Measurements from ENCODE around the gene MAML2.

Gene MAML2

DNA sequence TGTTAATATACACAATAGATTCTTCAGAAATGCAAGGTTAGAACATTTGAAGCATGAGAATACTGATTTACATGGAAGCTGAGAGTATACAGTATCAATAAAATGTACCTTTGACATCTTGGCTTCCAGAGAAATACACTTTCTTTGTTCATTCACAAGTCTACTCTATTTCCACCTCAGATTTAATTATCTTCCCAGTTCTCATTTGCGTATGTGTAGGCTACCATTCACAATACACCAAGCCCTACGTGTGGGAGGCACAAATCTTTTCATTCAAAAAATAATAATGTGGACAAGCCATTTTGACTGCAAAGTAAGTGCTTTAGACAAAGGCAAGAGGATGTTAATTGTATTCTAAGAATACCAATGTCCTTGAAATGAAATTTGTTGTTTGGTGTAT lies 286.4 kb downstream of the MAML2 start:
- H2BK120ac ChIP-seq (ENCODE audit: low read depth, low read length), result peak overlapping the region; percentile 79
- no peaks in the 10 kb centered on the region for H3K79me1 ChIP-seq (ENCODE audit: low read length)
- no peak overlapping the region for H3K56ac ChIP-seq (ENCODE audit: low read length)
- peak overlapping the region; percentile 96 for H2BK15ac ChIP-seq (replicated peaks; ENCODE audit: low read depth)
- H2AK5ac ChIP-seq (ENCODE audit: low read length), result no peak overlapping the region
- no peak overlapping the region for H3K4me2 ChIP-seq (ENCODE audit: low read length)
- H3K18ac ChIP-seq (ENCODE audit: low read length), result peak overlapping the region; percentile 30
- H3K4me1 ChIP-seq (ENCODE audit: control insufficient read depth, low read depth, low read length), result peaks cover 6% of the 10 kb centered on the region
- H3K79me2 ChIP-seq (ENCODE audit: control insufficient read depth, insufficient read depth, low read length), result no peaks in the 10 kb centered on the region
- no peak overlapping the region for H3K9ac ChIP-seq (ENCODE audit: low read length)
- H3K27ac ChIP-seq (ENCODE audit: low read depth, low read length), result no peak overlapping the region
- DNase-seq, result no peak
- no peak overlapping the region for H4K5ac ChIP-seq (ENCODE audit: low read length)
- no peak overlapping the region for H3K4me3 ChIP-seq (ENCODE audit: low read length)
- H2BK5ac ChIP-seq (ENCODE audit: low read length), result no peak overlapping the region
- H4K8ac ChIP-seq (ENCODE audit: low read depth, low read length), result no peak overlapping the region
- no peak overlapping the region for H3K4ac ChIP-seq (ENCODE audit: low read depth, low read length)
- H3K36me3 ChIP-seq (ENCODE audit: control insufficient read depth, insufficient read depth, low read length), result no peaks in the 10 kb centered on the region
- H3K23ac ChIP-seq (ENCODE audit: low read length), result no peak overlapping the region
- H3K27me3 ChIP-seq (ENCODE audit: insufficient read depth, low read length, poor library complexity), result no peaks in the 10 kb centered on the region
- no CpG with 5 or more reads among the region's 2 CpGs for WGBS (ENCODE audit: extremely low coverage, insufficient coverage, low lambda C conversion rate)

DNA sequence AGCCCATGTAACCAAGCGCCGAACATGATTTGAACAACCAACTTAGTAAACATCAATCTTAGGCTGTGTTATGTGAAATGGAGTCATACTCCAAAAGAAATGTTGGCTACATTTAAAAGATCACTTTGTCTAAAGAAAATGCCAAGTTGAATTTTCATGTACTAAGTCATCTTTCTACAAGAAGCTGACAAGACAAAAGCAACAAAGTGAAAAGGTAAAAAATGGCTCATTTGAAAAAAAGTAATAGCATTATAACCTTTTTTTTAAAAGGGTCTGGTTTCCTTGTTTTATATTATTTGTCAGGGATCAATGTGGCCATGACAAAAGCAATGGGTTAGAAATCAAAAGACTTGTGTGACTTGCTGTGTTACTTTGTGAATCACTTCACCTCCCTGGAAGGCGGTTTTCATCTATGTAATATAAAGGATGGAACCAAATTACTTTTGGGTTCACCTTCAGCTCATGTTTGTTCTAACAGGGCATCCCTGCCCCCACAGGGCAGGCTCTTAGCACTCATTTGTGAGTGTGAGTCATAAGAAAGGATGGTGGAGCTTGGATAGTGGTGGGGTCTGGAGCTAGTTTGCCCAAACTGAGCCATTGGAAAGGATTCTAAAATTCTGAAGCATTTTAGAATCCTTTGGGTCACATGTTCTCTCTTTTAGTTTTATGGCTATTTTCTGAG lies 287.1 kb downstream of the MAML2 start:
- Histone ChIP-seq H3K79me2 (ENCODE audit: control insufficient read depth, insufficient read depth, low read length) (no peaks in the 10 kb centered on the region), H3K23ac (ENCODE audit: low read length) (no peak overlapping the region), H3K27me3 (ENCODE audit: insufficient read depth, low read length, poor library complexity) (no peaks in the 10 kb centered on the region), H3K18ac (ENCODE audit: low read length) (no peak overlapping the region), H2BK15ac (replicated peaks; ENCODE audit: low read depth) (no peak overlapping the region), H3K27ac (ENCODE audit: low read depth, low read length) (peak overlapping the region; percentile 24), H3K4me1 (ENCODE audit: control insufficient read depth, low read depth, low read length) (peaks cover 6% of the 10 kb centered on the region), H3K9ac (ENCODE audit: low read length) (no peak overlapping the region), H3K56ac (ENCODE audit: low read length) (peak overlapping the region; percentile 69), H3K4me3 (ENCODE audit: low read length) (no peak overlapping the region), H2BK120ac (ENCODE audit: low read depth, low read length) (peak overlapping the region; percentile 3), H4K5ac (ENCODE audit: low read length) (no peak overlapping the region), H3K79me1 (ENCODE audit: low read length) (no peaks in the 10 kb centered on the region), H3K36me3 (ENCODE audit: control insufficient read depth, insufficient read depth, low read length) (no peaks in the 10 kb centered on the region), H2BK5ac (ENCODE audit: low read length) (peak overlapping the region; percentile 45), H3K4me2 (ENCODE audit: low read length) (no peak overlapping the region), H4K8ac (ENCODE audit: low read depth, low read length) (no peak overlapping the region), H2AK5ac (ENCODE audit: low read length) (no peak overlapping the region), H3K4ac (ENCODE audit: low read depth, low read length) (no peak overlapping the region)
- no CpG with 5 or more reads among the region's 3 CpGs for WGBS (ENCODE audit: extremely low coverage, insufficient coverage, low lambda C conversion rate)
- DNase-seq, result peak; percentile 92

DNA sequence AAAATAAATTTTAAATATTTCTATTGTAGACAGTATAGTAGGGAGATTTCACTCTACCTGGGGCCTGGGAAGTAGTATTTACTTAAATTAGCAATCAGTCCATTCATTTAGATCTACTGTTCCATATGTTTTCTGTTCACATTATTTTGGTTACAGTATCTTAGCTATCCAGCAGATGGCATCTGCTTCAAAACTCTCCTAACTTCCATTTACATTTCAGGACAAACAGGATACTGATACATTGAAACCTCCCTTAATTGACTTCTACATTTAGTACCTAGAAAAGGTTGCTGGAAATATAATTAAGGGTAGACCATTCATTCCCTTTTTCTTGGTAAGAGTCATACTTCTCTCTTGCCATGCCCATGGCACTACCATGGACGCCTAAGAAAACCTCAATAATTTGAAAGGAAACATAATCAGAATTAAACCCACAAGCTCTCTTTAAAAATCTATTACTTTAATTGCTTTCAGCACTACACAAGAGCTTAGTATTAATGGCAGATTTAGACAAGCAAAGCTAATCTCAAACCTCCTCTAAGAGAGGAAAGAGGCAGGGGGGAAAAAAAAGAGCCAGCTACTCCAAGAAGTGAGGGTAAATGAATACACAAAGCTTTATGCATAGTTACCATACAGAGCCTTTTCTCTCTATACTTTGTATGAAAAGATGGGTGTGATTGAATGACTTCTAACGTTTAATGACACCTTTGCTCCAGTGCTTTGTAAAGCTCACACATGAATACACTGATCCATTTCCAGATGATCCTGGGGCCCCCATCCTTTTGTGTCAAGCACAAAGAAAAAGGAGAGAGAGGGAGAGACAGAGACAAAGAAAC lies 287.9 kb downstream of the MAML2 start:
- H3K4me2 ChIP-seq (ENCODE audit: low read length), result no peak overlapping the region
- WGBS (ENCODE audit: extremely low coverage, insufficient coverage, low lambda C conversion rate), result no CpG with 5 or more reads among the region's 2 CpGs
- peak; percentile 71 for DNase-seq

DNA sequence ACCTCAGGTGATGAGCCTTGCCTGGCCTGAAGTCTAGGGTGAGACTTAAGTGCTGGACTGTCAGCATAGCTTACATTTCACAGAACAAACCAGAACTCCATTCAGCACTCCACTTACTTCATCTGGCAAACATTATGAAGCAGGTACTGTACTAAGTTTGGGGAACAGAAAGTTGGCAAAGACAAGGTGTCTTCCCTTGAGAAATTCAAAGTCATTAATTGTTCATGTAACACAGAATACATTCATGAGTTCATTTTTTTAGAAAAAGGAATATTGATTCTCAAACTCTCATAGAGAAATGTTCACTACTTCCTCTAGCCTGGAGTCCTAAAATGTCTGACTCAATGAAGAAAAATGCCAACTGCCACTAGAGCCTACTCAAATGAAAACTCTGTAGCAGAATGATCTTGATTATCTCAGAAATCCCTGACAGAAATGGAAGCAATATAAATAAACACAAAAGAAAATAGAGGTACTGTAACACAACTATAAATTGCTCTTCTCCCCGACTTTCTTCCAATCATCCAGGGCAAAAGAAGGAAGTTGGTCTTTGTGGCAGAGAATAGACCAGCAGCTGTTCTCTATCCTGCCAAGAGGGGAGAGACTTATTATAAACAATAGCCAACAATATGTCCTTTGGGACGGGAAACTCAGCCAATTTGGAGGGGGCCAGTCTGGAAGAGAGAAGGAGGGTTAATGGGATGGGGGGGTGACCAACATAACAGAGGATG lies 289.9 kb downstream of the MAML2 start:
- Histone ChIP-seq H2BK15ac (replicated peaks; ENCODE audit: low read depth) (no peak overlapping the region), H4K8ac (ENCODE audit: low read depth, low read length) (no peak overlapping the region), H3K27ac (ENCODE audit: low read depth, low read length) (no peak overlapping the region), H3K36me3 (ENCODE audit: control insufficient read depth, insufficient read depth, low read length) (no peaks in the 10 kb centered on the region), H3K4ac (ENCODE audit: low read depth, low read length) (no peak overlapping the region), H3K56ac (ENCODE audit: low read length) (no peak overlapping the region), H3K4me2 (ENCODE audit: low read length) (no peak overlapping the region), H4K5ac (ENCODE audit: low read length) (no peak overlapping the region), H3K9ac (ENCODE audit: low read length) (no peak overlapping the region), H3K79me2 (ENCODE audit: control insufficient read depth, insufficient read depth, low read length) (no peaks in the 10 kb centered on the region), H3K27me3 (ENCODE audit: insufficient read depth, low read length, poor library complexity) (no peaks in the 10 kb centered on the region), H3K4me3 (ENCODE audit: low read length) (no peak overlapping the region), H2BK5ac (ENCODE audit: low read length) (no peak overlapping the region), H3K79me1 (ENCODE audit: low read length) (no peaks in the 10 kb centered on the region), H3K18ac (ENCODE audit: low read length) (no peak overlapping the region), H2AK5ac (ENCODE audit: low read length) (no peak overlapping the region), H2BK120ac (ENCODE audit: low read depth, low read length) (no peak overlapping the region), H3K4me1 (ENCODE audit: control insufficient read depth, low read depth, low read length) (peaks cover 6% of the 10 kb centered on the region), H3K23ac (ENCODE audit: low read length) (no peak overlapping the region)
- WGBS (ENCODE audit: extremely low coverage, insufficient coverage, low lambda C conversion rate), result no CpG with 5 or more reads among the region's 2 CpGs
- DNase-seq, result no peak

More for the DNA sequence above, 287.9 kb downstream of the MAML2 start:
- Histone ChIP-seq H3K9ac (ENCODE audit: low read length) (no peak overlapping the region), H4K5ac (ENCODE audit: low read length) (no peak overlapping the region), H3K79me1 (ENCODE audit: low read length) (no peaks in the 10 kb centered on the region), H3K27ac (ENCODE audit: low read depth, low read length) (peak overlapping the region; percentile 24), H2BK120ac (ENCODE audit: low read depth, low read length) (peak overlapping the region; percentile 3), H2BK15ac (replicated peaks; ENCODE audit: low read depth) (no peak overlapping the region), H2BK5ac (ENCODE audit: low read length) (peak overlapping the region; percentile 45), H3K4me1 (ENCODE audit: control insufficient read depth, low read depth, low read length) (peaks cover 6% of the 10 kb centered on the region), H4K8ac (ENCODE audit: low read depth, low read length) (no peak overlapping the region), H2AK5ac (ENCODE audit: low read length) (no peak overlapping the region), H3K27me3 (ENCODE audit: insufficient read depth, low read length, poor library complexity) (no peaks in the 10 kb centered on the region), H3K79me2 (ENCODE audit: control insufficient read depth, insufficient read depth, low read length) (no peaks in the 10 kb centered on the region), H3K18ac (ENCODE audit: low read length) (no peak overlapping the region), H3K56ac (ENCODE audit: low read length) (peak overlapping the region; percentile 69), H3K23ac (ENCODE audit: low read length) (no peak overlapping the region), H3K36me3 (ENCODE audit: control insufficient read depth, insufficient read depth, low read length) (no peaks in the 10 kb centered on the region), H3K4ac (ENCODE audit: low read depth, low read length) (no peak overlapping the region), H3K4me3 (ENCODE audit: low read length) (no peak overlapping the region)

DNA sequence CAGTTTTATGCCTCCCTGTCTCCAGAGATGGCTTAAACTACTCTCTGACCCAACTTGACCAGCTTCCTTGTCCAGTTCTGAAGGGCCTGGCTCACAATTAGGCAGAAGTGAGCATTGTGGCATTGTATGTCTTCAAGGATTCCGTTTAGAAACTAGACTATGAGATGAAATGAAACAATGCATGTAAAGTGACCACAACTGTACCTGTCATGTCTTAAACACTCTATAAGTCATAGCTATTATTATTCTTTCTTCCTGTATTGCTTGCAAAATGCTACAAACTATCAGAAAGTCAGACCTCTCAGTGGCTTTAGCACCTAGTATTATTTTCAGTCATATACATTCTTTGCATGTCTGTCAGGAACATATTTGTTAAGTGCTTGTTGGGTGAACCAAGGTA lies 291.2 kb downstream of the MAML2 start:
- no peak overlapping the region for H3K4me2 ChIP-seq (ENCODE audit: low read length)
- H2BK5ac ChIP-seq (ENCODE audit: low read length), result no peak overlapping the region
- peak overlapping the region; percentile 64 for H2BK15ac ChIP-seq (replicated peaks; ENCODE audit: low read depth)
- no peak for DNase-seq
- H3K4me3 ChIP-seq (ENCODE audit: low read length), result no peak overlapping the region
- no peaks in the 10 kb centered on the region for H3K27me3 ChIP-seq (ENCODE audit: insufficient read depth, low read length, poor library complexity)
- H3K23ac ChIP-seq (ENCODE audit: low read length), result no peak overlapping the region
- H3K4me1 ChIP-seq (ENCODE audit: control insufficient read depth, low read depth, low read length), result peaks cover 6% of the 10 kb centered on the region
- H3K79me2 ChIP-seq (ENCODE audit: control insufficient read depth, insufficient read depth, low read length), result no peaks in the 10 kb centered on the region
- H3K18ac ChIP-seq (ENCODE audit: low read length), result no peak overlapping the region
- no peak overlapping the region for H3K27ac ChIP-seq (ENCODE audit: low read depth, low read length)
- no peak overlapping the region for H3K9ac ChIP-seq (ENCODE audit: low read length)
- H3K36me3 ChIP-seq (ENCODE audit: control insufficient read depth, insufficient read depth, low read length), result no peaks in the 10 kb centered on the region
- no peak overlapping the region for H2BK120ac ChIP-seq (ENCODE audit: low read depth, low read length)
- H4K8ac ChIP-seq (ENCODE audit: low read depth, low read length), result no peak overlapping the region
- no peak overlapping the region for H3K4ac ChIP-seq (ENCODE audit: low read depth, low read length)
- no peak overlapping the region for H2AK5ac ChIP-seq (ENCODE audit: low read length)
- no peak overlapping the region for H3K56ac ChIP-seq (ENCODE audit: low read length)
- H3K79me1 ChIP-seq (ENCODE audit: low read length), result no peaks in the 10 kb centered on the region
- H4K5ac ChIP-seq (ENCODE audit: low read length), result no peak overlapping the region
- no CpG with 5 or more reads among the region's 1 CpG for WGBS (ENCODE audit: extremely low coverage, insufficient coverage, low lambda C conversion rate)
